NT2/D1 (cell line): ENCODE data around the gene SCAPER.

ENCODE experiments used
- SUZ12 ChIP-seq: IDR thresholded peaks from 2 replicates; pipeline ENCODE4 v1.6.1; 2011; ENCODE audit not compliant: insufficient read length, insufficient read depth; ENCODE audit errors: extremely low read depth
- YY1 ChIP-seq: IDR thresholded peaks from 2 replicates; pipeline ENCODE4 v1.6.1; 2011; ENCODE audit not compliant: insufficient read length, insufficient read depth
- ZNF274 ChIP-seq: IDR thresholded peaks from 2 replicates; pipeline ENCODE4 v1.6.1; 2011; ENCODE audit warnings: mild to moderate bottlenecking, low read depth, low read length

- TF ChIP-seq ZNF274, result no peak
- no peak for TF ChIP-seq SUZ12
- no peak for TF ChIP-seq YY1
Observed at GRCh38 chr15:76864586-76864985, 40.6 kb downstream of the SCAPER start.
